LNCAP (cell line): Measurements from ENCODE around the gene ZCCHC17.
A peak's percentile ranks its signal among the peaks of the same experiment; 100 is the strongest.

Experiments
- TF ChIP-seq, protein P1 (sequence below): fragments of 450-650 bp; IDR thresholded peaks from 2 replicates; pipeline ENCODE4 v1.5.1; 2017; ENCODE audit warnings: mild to moderate bottlenecking

The ZCCHC17 gene

DNA sequence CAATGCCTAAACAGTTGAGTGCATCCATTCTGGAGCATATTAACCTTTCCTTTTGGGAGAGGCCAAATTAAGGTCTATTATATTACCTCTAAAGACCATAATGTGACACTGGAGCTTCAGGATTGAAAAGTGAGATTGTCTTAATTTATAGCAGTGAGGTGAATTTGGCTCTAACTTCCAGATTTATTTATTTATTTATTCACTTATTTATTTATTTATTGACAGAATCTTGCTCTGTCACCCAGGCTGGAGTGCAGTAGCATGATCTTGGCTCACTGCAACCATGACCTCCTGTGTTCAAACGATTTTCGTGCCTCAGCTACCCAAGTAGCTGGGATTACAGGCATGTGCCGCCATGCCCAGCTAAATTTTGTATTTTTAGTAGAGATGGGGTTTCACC, 19.1 kb downstream of the ZCCHC17 start:
- TF ChIP-seq, protein P1, sequence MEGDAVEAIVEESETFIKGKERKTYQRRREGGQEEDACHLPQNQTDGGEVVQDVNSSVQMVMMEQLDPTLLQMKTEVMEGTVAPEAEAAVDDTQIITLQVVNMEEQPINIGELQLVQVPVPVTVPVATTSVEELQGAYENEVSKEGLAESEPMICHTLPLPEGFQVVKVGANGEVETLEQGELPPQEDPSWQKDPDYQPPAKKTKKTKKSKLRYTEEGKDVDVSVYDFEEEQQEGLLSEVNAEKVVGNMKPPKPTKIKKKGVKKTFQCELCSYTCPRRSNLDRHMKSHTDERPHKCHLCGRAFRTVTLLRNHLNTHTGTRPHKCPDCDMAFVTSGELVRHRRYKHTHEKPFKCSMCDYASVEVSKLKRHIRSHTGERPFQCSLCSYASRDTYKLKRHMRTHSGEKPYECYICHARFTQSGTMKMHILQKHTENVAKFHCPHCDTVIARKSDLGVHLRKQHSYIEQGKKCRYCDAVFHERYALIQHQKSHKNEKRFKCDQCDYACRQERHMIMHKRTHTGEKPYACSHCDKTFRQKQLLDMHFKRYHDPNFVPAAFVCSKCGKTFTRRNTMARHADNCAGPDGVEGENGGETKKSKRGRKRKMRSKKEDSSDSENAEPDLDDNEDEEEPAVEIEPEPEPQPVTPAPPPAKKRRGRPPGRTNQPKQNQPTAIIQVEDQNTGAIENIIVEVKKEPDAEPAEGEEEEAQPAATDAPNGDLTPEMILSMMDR, result no peak

DNA sequence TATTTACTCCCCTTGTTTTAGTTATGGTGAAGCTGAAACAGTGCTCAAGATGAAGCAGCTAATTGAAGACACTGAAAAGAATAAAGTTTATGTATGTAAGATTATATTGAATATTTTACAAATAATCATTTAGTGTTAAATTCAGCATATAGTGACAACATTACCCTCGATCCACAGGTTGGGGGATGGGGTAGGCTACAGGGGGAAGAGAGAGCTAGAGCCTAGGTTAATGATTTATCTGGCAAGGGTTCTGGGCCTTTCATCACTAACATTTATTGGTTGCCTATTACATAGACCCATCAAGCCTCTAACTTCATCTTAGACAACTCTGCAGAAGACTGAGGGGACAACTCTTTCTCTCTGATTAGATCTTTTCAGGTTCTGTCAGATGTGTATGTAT, 21.3 kb downstream of the ZCCHC17 start:
- TF ChIP-seq, protein P1, result no peak

DNA sequence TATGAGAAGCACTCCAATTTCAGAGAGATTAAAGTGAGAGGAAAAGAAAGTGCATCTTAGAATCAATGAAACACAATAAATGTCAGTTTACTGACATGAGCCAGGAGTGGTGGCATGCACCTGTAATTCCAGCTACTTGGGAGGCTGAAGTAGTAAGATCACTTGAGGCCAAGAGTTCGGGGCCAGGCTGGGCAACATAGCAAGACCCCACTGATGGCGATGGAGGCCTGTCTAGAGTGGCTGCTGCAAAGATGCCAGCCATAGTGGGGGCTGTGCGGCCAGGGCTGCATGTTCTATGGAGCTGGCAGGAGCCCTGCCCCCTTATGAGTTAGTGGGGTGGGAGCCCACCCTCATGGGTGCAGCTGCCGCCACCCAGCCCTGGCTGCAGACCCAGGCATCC, 27.3 kb downstream of the ZCCHC17 start:
- TF ChIP-seq, protein P1, result no peak

DNA sequence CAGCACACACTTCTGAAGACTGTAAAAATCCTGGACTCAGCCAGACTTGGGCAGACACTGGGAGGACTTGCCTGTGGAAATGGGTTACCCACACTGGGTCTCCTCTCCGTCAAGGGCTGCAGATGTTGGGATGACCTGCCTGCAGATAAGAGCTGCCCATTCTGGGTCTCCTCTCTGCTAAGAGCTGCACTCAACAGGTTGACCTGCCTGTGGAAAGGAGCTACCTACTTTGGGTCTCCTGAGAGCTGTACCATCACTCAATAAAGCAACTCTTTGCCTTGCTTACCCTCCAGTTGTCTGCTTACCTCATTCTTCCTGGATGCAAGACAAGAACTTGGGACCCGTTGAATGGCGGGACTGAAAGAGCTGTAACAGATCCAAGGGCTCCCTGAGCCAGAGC, 28.2 kb downstream of the ZCCHC17 start:
- TF ChIP-seq, protein P1, result no peak

DNA sequence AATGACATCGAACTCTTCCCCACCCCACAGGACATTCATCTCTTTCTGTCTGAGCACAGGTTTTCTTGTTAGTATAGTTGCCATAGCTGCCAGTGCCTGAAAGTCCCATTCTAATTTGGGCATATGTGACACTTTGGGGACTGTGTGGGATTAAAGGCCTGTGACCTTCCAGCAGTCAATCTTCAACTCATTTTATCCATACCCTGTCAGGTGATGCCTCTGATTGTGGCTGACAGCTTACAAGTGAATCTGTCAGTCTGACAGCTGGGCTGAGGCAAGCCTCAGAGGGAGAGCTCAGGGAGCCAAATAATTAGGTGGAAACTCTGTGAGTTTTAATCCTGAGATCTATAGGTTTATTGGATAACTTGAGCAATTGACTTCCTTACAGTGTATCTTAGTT, 29.6 kb downstream of the ZCCHC17 start:
- TF ChIP-seq, protein P1, result no peak

DNA sequence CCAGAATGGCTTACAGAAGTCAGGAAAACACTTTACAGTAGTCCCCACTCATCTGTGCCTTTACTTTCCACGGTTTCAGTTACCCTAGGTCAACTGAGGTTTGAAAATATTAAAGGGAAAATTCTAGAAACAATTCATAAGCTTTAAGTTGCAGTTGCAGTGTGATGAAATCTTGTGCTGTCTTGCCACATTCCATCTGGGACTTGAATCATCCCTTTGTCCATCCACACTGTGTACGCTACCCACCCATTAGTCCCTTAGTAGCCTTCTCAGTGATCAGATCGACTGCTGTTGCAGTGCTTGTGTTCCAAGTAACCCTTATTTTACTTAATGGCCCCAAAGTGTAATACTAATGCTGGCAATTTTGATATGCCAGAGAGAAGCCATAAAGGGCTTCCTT, 30.5 kb downstream of the ZCCHC17 start:
- TF ChIP-seq, protein P1, result no peak

DNA sequence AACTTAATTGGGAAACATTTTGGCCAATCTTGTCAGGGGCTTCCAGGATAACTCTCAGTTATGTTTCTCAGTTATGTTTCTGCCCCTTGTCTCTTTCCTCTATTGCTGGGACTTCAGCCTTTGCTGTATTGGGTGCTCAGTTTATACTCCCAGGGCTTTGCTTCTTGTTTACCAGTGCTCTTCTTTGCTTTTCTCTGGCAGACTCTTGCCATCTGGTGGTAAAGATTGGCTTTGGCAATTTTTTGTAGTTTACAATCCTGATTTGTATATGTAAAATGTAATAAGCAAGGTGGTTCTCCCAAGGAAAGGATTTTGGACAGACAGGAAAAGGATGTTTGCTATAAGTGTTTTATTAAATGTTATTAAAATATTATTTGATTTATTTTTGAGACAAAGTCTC, 38.2 kb downstream of the ZCCHC17 start:
- TF ChIP-seq, protein P1, result peak; percentile 69
